ENCODE measurements around the gene TSEN2.

- no peak for TF ChIP-seq POLR2A (IDR thresholded peaks at IDR 0.05; ENCODE audit: low read depth, low read length)
- no peak for TF ChIP-seq CTCF (conservative IDR thresholded peaks at IDR 0.05; ENCODE audit: low read depth, low read length)
- TF ChIP-seq CEBPB (IDR thresholded peaks at IDR 0.05; ENCODE audit: low read depth, low read length) = no peak
- TF ChIP-seq RCOR1 (IDR thresholded peaks at IDR 0.05; ENCODE audit: insufficient replicate concordance, low read length) = no peak
- TF ChIP-seq RFX5 (IDR thresholded peaks at IDR 0.05; ENCODE audit: low read depth, low read length) = no peak
- TF ChIP-seq BHLHE40 (IDR thresholded peaks at IDR 0.05; ENCODE audit: low read depth, low read length) = no peak
- no peak for TF ChIP-seq MAZ (IDR thresholded peaks at IDR 0.05; ENCODE audit: borderline replicate concordance, low read depth, low read length)
- TF ChIP-seq ELK1 (IDR thresholded peaks at IDR 0.05; ENCODE audit: borderline replicate concordance, low read depth, low read length) = no peak
Measured at GRCh38 chr3:12443781-12444522, 40.3 kb upstream of the TSEN2 start.

All from IMR-90 (cell line).